Posterior vena cava (tissue), 2 donors: Measurements from ENCODE around the gene AMPD2. TPM values are rescaled to one million over a fixed set of nuclear protein-coding genes. Genes with fewer than 3 reads are reported as not detected.

Experiments used
- DNase-seq: peaks from one replicate; pipeline ENCODE4 v3.0.0-alpha.2; 2020; ENCODE audit warnings: low spot score
- intact Hi-C, 2 donors: fragments of 100-400 bp; cut with DNase I; formaldehyde crosslinking; loops; one replicate each; pipeline versions ENCODE4 v1.14.1 to v1.14.2; 2022 to 2023
- total RNA-seq, 2 donors: library from RNA; stranded (reverse); fragmentation: NEBNext Ultra II Directional; extraction: Animal tissue kit (Norgen Biotek cat#: 25700); gene quantifications; one replicate each; pipeline ENCODE4 v1.2.1, GENCODE V29; 2021
- donor health status: DM: yes; HTN: yes; CAD: no.
- donor health status: DM: yes; HTN: yes; CAD: no.

The AMPD2 gene
- total RNA-seq, 2 donors from 2014 or later, result 33.8 to 39.4 TPM

- DNase-seq, result no peak
- intact Hi-C loops, result no loop called here
These were observed 6.1 kb upstream of the AMPD2 start for GRCh38 chr1:109613361-109614147.

GRCh38 chr1:109615879-109616278 lies 3.8 kb upstream of the AMPD2 start:
- intact Hi-C loops, result no loop called here
- peak; percentile 78 for DNase-seq

- no peak for DNase-seq
- intact Hi-C loops, result no loop called here
These were observed 3.2 kb upstream of the AMPD2 start for GRCh38 chr1:109616391-109616790.

DNA sequence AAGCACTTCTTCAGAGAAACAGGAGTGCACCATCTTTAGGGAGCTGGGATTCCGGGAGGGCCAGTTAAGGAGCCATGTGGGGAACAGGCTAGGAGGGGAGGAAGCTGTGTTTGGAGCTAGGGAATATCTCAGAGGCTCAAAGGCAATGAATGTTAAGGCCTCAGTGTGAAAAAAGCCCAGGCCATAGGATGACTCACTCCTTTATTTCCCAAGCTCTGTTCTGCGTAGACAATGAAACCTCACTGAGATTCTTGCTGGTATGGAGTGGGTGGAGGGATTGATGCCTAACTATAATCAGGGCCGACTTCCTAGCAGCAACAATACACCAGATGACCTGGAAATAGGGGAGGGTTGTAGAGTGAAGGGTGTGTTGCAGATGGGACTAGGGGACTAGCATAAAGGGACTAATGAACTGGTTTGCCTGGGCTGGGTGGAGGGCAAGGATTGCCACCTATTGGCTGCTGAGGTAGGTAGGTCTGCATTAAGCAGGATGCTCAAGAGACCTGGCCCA lies 2.3 kb upstream of the AMPD2 start:
- intact Hi-C loops, result no loop called here
- DNase-seq, result no peak

- DNase-seq, result no peak
- intact Hi-C loops, result no loop called here
These were observed 719 bp upstream of the AMPD2 start for GRCh38 chr1:109618661-109619575.

GRCh38 chr1:109620401-109620791 lies 759 bp downstream of the AMPD2 start:
- intact Hi-C loops, result loop anchor here in 1 of 2 donors (10.0 kb wide), 1 partner anchor 76 kb away; the partner anchor contains the start of gene GNAI3
- DNase-seq, result peak; percentile 79

GRCh38 chr1:109620841-109621286 lies 1.2 kb downstream of the AMPD2 start:
- DNase-seq, result peak; percentile 98
- intact Hi-C loops, result loop anchor here in 1 of 2 donors (10.0 kb wide), 1 partner anchor 76 kb away; the partner anchor contains the start of gene GNAI3

DNA sequence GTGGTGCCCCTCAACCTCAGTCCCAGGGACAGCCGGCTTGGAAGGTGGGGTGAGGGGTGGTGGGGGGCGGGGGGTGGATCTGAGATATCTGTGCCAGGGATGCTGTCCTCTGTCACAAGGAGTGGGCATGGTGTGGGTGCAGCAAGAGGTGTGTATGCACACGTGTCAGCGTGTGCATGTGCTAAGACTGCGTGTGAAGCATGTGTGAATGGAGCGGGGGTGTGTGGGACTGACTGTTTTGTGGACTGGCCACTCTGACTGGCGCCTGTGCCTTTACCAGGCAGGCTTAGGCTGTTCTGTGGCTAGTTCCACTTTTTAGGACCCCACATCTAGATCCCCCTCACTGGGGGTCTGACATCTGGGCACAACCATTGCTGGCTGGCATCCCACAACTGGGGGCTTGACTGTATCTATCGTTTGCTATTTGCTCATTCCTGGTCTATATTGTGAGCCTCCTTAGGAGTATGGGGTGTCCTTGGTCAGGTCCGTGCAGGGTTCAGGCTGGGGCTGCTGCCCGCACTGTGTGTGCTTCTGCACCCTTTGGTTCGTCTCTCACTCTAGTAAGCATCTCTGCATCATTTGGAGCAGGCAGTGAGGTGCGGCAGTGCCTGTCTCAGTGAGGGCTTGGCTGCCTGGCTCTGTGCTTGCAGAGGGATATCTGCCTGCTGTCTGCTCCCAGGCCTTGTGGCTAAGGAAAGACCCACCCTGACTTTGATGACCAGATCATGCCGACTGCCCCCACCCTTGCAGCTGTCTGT lies 1.9 kb downstream of the AMPD2 start:
- intact Hi-C loops, result loop anchor here in 1 of 2 donors (10.0 kb wide), 1 partner anchor 77 kb away; the partner anchor contains the start of gene GNAI3
- no peak for DNase-seq

DNA sequence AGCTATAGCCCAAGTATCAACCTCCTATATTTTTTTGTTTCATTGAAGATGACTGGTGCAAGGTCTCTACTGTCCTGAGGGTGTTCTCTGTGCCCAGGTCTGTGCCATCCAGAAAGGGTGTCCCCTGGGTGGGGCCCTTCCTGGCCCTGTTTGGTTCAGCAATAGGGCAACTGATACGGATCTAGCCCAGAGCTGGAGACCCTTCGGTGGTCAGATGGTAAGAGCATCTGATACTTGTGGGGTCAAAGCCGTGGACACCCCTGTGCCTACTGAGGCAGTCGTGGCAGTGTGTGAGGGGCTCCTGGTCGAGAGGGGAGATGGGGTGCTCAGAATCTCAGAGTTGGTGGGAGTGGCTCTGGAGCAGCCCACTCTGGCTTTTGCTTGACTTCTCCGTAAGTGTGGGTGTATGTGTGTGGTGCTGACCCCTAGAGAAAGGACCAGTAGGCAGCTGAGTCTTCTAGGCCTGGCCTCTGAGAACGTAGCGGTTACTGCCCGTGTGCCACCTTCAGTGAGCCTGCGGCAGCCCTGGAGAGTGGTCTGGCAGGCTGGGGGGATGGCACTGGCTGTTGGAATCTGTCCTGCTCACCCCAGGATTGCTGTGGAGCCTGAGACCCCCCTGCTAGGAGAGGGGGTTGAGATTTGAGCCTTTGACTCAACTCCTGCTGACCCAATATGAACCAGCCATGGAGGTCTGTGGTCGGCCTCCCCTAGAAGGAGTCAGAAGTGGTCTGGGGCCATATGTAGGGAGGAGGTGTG lies 2.7 kb downstream of the AMPD2 start:
- intact Hi-C loops, result loop anchor here in 1 of 2 donors (10.0 kb wide), 1 partner anchor 78 kb away; the partner anchor contains the start of gene GNAI3
- DNase-seq, result no peak

DNA sequence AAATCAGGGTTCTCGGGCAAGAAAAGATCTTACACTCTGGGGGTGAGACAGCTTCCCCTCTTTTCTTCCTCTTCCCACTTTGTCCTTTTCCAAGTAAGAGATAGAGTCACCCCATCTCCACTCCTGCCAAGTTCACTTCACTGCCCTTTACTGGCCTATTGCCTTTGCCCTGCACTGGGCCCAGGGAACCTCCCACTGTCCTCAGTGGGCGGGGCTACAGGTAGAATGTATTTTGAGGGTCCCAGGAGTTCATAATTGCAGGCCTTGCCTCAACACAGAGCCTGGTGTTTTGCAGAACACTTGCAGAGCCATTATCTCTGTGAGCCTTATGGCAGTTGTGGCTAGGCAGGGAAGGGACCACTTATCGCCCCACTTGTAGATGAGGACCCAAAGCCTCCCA lies 3.3 kb downstream of the AMPD2 start:
- DNase-seq, result no peak
- intact Hi-C loops, result loop anchor here in 1 of 2 donors (10.0 kb wide), 1 partner anchor 78 kb away; the partner anchor contains the start of gene GNAI3

- DNase-seq, result no peak
These were observed 4.0 kb downstream of the AMPD2 start for GRCh38 chr1:109623601-109624161.

DNA sequence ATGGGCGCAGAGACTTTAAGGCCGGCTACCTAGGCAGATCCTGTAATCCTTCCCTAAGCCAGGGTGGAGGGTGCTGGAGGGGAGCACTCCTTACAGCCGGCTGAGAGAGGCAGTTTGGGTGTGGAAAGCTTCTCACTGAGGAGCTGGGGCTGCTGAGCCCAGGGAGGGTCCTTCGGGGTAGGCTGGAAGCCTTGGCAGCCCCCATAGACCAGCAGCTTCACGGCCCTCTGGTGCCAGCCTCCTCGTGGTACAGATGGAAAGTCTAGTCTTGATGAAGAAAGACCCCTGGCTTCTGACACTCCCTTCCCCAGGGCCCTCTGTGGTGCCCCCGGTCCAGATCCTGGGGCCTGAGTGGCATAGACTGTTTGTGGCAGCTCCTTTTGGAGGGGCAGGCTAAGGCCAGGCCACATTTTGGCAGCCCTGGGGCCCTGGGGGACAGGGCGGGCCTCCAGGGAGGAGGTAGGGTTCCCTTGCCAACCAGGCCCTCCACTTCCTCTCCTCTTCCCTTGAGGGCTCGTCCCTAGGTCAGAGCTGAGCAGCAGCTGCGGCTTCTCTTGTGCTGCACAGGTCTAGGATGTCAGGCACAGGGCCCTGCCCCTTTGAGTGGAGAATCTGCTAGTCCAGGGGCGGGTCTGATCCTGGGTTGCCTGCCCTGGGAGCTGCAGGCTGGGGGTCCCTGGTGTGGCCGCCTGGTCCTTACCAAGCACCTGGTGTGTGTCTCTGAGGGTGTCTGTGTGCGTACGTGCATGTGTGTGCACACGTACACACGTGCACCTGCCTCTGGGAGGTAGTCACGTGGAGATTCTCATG lies 4.8 kb downstream of the AMPD2 start:
- intact Hi-C loops, result loop anchor here (5.0 to 10.0 kb wide), 2 partner anchors 80 to 82 kb away; partner anchors contain the start of gene GNAI3 (in 1 of the 2)
- DNase-seq, result no peak

More at GRCh38 chr1:109623601-109624161, 4.0 kb downstream of the AMPD2 start:
- intact Hi-C loops, result loop anchor here in 1 of 2 donors (10.0 kb wide), 1 partner anchor 79 kb away; the partner anchor contains the start of gene GNAI3

- DNase-seq, result no peak
- intact Hi-C loops, result loop anchor here (5.0 to 10.0 kb wide), 2 partner anchors 80 to 83 kb away; partner anchors contain the start of gene GNAI3 (in 1 of the 2)
These were observed 5.5 kb downstream of the AMPD2 start for GRCh38 chr1:109625176-109625575.

GRCh38 chr1:109625601-109626560 lies 6.2 kb downstream of the AMPD2 start:
- DNase-seq, result no peak
- intact Hi-C loops, result loop anchor here (5.0 to 10.0 kb wide), 2 partner anchors 81 to 84 kb away; partner anchors contain the start of gene GNAI3 (in 1 of the 2)

GRCh38 chr1:109626682-109627408 lies 7.2 kb downstream of the AMPD2 start:
- DNase-seq, result no peak
- intact Hi-C loops, result loop anchor here (5.0 to 10.0 kb wide), 2 partner anchors 82 to 85 kb away; partner anchors contain the start of gene GNAI3 (in 1 of the 2)
